Right atrium auricular region (tissue), 2 donors: Measurements from ENCODE around the gene EXOC3L1. TPM values are rescaled to one million over a fixed set of nuclear protein-coding genes. Genes with fewer than 3 reads are reported as not detected.
A peak's percentile ranks its signal among the peaks of the same experiment; 100 is the strongest.

Experiments used
- DNase-seq: peaks from one replicate; pipeline ENCODE4 v3.0.0-alpha.2; 2019; ENCODE audit warnings: low spot score
- H3K27ac ChIP-seq, 2 donors: fragments of 200-600 bp; sonication (generic); 1 replicate in 1 of 2; 2 replicates in 1 of 2; pipeline ENCODE4 v1.5.1; 2016 to 2019
- H3K27me3 ChIP-seq, 2 donors: fragments of 200-600 bp; sonication (generic); one replicate each; pipeline versions ENCODE4 v1.5.1 to v1.6.0; 2017 to 2019
- H3K36me3 ChIP-seq: fragments of 200-600 bp; sonication (generic); one replicate; pipeline ENCODE4 v1.5.1; 2016
- H3K4me1 ChIP-seq, 2 donors: fragments of 200-600 bp; sonication (generic); one replicate each; pipeline versions ENCODE4 v1.5.1 to v1.6.0; 2017 to 2019
- H3K4me3 ChIP-seq, 2 donors: fragments of 200-600 bp; sonication (generic); 1 replicate in 1 of 2; 2 replicates in 1 of 2; pipeline ENCODE4 v1.5.1; 2017 to 2019; ENCODE audit warnings: mild to moderate bottlenecking in 1 of 2, moderate library complexity in 1 of 2
- H3K9me3 ChIP-seq, 2 donors: fragments of 200-600 bp; sonication (generic); one replicate each; pipeline ENCODE4 v1.5.1; 2019
- total RNA-seq, 2 donors: library from RNA; depleted of rRNA; stranded (reverse); fragments of >200 nt; gene quantifications; one replicate each; pipeline ENCODE4 v1.1.0, GENCODE V29; 2016
- TF ChIP-seq, protein P1 (sequence below), 2 donors: fragments of 200-600 bp; sonication (generic); IDR thresholded peaks; one replicate each; pipeline ENCODE4 v1.5.1; 2019; ENCODE audit warnings: antibody characterized with exemption in 2 of 2

Gene EXOC3L1, protein sequence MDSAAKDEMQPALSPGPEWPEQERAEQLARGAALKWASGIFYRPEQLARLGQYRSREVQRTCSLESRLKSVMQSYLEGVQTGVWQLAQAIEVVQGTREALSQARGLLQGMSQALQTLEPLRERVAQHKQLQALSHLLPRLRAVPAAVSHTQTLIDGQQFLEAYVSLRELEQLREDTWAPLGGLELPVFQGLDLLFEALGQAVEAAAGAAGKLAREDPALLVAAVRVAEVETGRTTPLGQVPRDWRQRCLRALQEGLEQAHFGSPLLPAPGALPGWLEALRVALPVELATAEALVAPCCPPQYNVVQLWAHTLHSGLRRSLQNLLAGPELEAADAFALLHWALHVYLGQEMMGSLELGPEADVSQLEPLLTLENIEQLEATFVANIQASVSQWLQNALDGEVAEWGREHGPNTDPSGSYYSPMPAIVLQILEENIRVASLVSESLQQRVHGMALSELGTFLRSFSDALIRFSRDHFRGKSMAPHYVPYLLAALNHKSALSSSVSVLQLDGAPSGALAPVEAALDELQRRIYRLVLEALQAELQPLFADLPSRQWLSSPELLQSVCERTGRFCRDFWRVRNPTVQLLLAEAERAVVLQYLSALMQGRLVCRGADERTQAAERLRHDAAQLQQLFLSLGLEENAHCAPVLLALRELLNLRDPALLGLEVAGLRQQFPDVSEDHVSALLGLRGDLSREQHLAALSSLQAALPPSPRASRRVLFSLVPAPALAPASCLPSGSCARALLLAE
- total RNA-seq, result 1 to 10 TPM; 2.2 to 2.5 TPM

DNA sequence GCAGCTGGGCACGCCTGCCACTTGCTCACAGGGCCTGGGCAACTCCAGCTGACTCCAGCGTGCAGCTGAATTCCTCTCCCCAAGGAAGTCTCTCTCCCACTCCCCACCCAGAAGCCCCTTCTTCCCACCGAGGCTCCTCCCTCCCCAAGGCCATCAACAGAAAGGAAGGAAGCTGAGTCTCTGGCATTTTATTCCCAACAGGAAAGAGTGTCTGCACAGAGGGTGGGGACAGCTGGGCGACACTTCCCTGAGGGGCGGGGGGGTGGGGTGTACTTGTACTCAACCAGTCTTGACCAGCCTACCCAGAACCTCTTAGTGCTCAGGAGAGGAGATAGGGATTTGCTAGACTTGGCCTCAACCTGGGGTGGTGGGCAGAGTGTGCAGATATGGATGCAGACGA lies at the start of gene EXOC3L1:
Gene EXOC3L1, minus strand, starts transcription at position 96 of the 400 bp plus-strand sequence. CDS start 460 bp downstream, outside the sequence.
- DNase-seq, result no peak
- Histone ChIP-seq H3K4me1 (peaks cover 0 to 35% of the 10 kb centered on the region in 2 donors), H3K9me3 (no peaks in the 10 kb centered on the region), H3K27me3 (no peaks in the 10 kb centered on the region), H3K27ac (peak within 1 kb of the TSS; percentile 3 to 10), H3K36me3 (peaks cover 17% of the 10 kb centered on the region), H3K4me3 (no peak within 1 kb of the TSS)
- TF ChIP-seq, protein P1, sequence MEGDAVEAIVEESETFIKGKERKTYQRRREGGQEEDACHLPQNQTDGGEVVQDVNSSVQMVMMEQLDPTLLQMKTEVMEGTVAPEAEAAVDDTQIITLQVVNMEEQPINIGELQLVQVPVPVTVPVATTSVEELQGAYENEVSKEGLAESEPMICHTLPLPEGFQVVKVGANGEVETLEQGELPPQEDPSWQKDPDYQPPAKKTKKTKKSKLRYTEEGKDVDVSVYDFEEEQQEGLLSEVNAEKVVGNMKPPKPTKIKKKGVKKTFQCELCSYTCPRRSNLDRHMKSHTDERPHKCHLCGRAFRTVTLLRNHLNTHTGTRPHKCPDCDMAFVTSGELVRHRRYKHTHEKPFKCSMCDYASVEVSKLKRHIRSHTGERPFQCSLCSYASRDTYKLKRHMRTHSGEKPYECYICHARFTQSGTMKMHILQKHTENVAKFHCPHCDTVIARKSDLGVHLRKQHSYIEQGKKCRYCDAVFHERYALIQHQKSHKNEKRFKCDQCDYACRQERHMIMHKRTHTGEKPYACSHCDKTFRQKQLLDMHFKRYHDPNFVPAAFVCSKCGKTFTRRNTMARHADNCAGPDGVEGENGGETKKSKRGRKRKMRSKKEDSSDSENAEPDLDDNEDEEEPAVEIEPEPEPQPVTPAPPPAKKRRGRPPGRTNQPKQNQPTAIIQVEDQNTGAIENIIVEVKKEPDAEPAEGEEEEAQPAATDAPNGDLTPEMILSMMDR (IDR thresholded peaks at IDR 0.05), result no peak

DNA sequence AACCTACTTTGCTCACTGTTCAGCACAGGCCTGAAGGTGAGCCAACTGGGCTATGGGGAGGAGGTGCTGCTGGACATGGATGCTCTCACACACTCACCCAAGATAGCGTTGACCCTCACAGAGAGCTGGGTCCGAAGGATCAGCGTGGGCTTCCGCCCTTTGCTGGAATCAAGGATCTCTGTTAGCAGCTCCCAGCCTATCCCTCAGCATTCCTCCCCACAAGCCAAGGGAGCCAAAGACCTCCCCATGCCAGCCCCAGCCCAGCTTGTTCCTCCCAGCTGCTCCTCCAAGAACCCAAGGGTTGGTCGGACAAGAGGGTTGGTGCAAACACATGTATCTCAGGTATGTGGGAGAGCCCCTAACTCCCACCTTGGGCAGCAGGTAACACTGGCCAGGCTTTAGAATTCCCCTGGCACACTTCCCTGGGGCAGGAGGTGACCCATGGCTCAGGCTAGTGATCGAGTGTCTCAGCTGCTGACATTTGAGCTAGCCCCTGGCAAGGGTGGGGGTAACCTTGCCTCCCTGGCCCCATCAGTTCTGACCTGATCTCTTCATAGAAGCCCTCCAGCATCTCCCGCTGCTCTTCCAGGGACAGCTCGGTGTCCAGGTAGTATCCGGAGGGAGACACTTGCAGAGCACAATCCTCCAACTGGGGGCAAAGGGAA lies 49.0 kb upstream of the EXOC3L1 start:
- H3K4me1 ChIP-seq, result peaks cover 0 to 42% of the 10 kb centered on the region in 2 donors
- DNase-seq, result no peak

DNA sequence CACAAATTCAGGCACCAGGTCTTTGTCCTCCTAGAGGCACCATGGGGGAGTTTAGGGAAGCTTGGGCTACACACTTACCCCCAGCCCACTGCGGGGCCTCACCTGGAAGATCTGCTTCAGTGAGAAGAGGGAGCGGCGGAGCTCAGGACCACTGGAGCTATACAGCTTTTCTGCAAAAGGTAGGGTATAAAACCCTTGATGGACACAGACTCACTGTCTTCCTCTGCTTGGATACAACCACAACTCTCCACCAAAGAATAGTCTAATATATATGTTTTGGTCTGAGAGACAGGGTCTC lies 48.3 kb upstream of the EXOC3L1 start:
- Histone ChIP-seq H3K4me3 (no peak overlapping the region), H3K36me3 (peaks cover 66% of the 10 kb centered on the region), H3K4me1 (peaks cover 0 to 35% of the 10 kb centered on the region in 2 donors), H3K27me3 (no peaks in the 10 kb centered on the region), H3K9me3 (no peaks in the 10 kb centered on the region), H3K27ac (no peak overlapping the region)
- TF ChIP-seq, protein P1 (IDR thresholded peaks at IDR 0.05), result no peak
- no peak for DNase-seq

More for the DNA sequence above, 49.0 kb upstream of the EXOC3L1 start:
- Histone ChIP-seq H3K4me3 (no peak overlapping the region), H3K27ac (no peak overlapping the region), H3K27me3 (no peaks in the 10 kb centered on the region), H3K9me3 (no peaks in the 10 kb centered on the region), H3K36me3 (peaks cover 59% of the 10 kb centered on the region)
- TF ChIP-seq, protein P1 (IDR thresholded peaks at IDR 0.05), result no peak

DNA sequence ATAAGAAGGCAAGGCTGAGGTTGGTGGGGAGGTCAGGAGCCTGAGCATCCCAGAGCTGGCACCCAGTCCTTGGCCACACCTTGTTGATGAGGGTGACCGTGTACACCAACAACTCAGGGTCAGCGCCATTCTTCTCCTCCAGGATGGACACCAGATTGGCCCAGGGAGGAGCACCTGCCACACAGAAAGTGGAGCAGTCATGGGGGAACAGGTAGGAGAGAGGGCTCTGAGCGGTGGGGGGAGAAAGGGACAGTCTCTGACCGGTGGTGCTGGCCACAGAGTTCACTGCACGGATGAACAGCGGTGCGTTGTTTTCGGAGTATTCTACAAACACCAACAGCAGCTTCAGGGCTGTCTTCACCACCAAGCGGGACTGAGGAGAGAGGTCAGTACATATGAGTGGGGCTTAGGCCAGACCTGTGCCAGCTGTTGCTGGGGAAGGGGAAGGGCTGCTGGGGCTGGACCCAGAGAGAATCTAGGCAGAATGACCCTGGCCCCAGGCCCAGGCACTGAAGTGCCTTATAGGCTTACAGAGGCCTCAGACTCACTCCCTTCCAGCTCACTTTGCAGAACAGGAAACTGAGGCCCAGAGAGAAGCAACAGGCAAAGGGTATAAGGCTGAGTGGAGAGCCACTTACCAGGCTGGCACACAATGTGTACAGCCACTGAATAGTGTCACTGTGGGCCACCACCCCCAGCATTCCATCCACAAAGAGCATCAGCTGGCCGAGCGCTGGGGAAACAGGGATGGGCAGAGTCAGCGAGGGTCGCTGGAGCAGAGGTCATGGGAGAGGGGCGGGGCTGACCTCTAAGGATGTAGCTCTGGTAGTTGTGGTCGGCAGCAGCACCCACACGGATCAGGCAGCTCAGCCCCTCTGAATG lies 47.7 kb upstream of the EXOC3L1 start:
- no peak overlapping the region for H3K4me3 ChIP-seq
- no peaks in the 10 kb centered on the region for H3K27me3 ChIP-seq
- peaks cover 0 to 29% of the 10 kb centered on the region in 2 donors for H3K4me1 ChIP-seq
- H3K9me3 ChIP-seq, result no peaks in the 10 kb centered on the region
- TF ChIP-seq, protein P1 (IDR thresholded peaks at IDR 0.05), result no peak
- no peak for DNase-seq
- H3K27ac ChIP-seq, result no peak overlapping the region
- H3K36me3 ChIP-seq, result peaks cover 72% of the 10 kb centered on the region
